Skeletal muscle tissue (tissue), 4 donors: Measurements from ENCODE around the gene PCYOX1L. TPM values are rescaled to one million over a fixed set of nuclear protein-coding genes. Genes with fewer than 3 reads are reported as not detected.

ENCODE experiments used
- H3K27ac ChIP-seq: one replicate; pipeline ENCODE4 v1.7.0; 2013; ENCODE audit warnings: mild to moderate bottlenecking, low read depth, low read length, inconsistent platforms
- H3K27me3 ChIP-seq, 3 donors: one replicate each; pipeline ENCODE4 v1.7.0; 2013; ENCODE audit warnings: low read length in 3 of 3; ENCODE audit not compliant: control insufficient read depth in 3 of 3, insufficient read depth in 3 of 3
- H3K36me3 ChIP-seq, 3 donors: one replicate each; pipeline ENCODE4 v1.7.0; 2013; ENCODE audit warnings: low read length in 3 of 3; ENCODE audit not compliant: control insufficient read depth in 3 of 3, insufficient read depth in 3 of 3
- H3K4me1 ChIP-seq, 3 donors: one replicate each; pipeline ENCODE4 v1.7.0; 2013; ENCODE audit warnings: low read length in 3 of 3, mild to moderate bottlenecking in 3 of 3; ENCODE audit not compliant: control insufficient read depth in 3 of 3, insufficient read depth in 3 of 3
- H3K4me3 ChIP-seq, 3 donors: one replicate each; pipeline ENCODE4 v1.7.0; 2013; ENCODE audit warnings: low read length in 3 of 3
- H3K9ac ChIP-seq, 3 donors: one replicate each; pipeline ENCODE4 v1.7.0; 2013; ENCODE audit warnings: low read length in 3 of 3, mild to moderate bottlenecking in 3 of 3, moderate library complexity in 2 of 3, low read depth in 1 of 3
- H3K9me3 ChIP-seq, 3 donors: one replicate each; pipeline ENCODE4 v1.7.0; 2013; ENCODE audit warnings: low read length in 3 of 3; ENCODE audit not compliant: control insufficient read depth in 3 of 3
- total RNA-seq: library from RNA; depleted of rRNA; stranded (reverse); fragments of >200 nt; gene quantifications from one replicate; pipeline ENCODE4 v1.2.3, GENCODE V29; 2014
- donor health status: Osteomylitis.

PCYOX1L gene
- total RNA-seq, 1 donor from 2014 or later = 3.7 TPM

- H3K4me1 ChIP-seq = peaks cover 6 to 11% (median 10%) of the 10 kb centered on the region in 3 donors
- H3K4me3 ChIP-seq = no peak overlapping the region
- no peaks in the 10 kb centered on the region for H3K9me3 ChIP-seq
- H3K27me3 ChIP-seq = peaks cover 0 to 2% (median 0%) of the 10 kb centered on the region in 3 donors
- H3K36me3 ChIP-seq = peaks cover 0 to 6% (median 0%) of the 10 kb centered on the region in 3 donors
- H3K27ac ChIP-seq = peak overlapping the region; percentile 70
- no peak overlapping the region for H3K9ac ChIP-seq
Measured at GRCh38 chr5:149403923-149404745, 46.3 kb downstream of the PCYOX1L start.

GRCh38 chr5:149404746-149405549, 47.1 kb downstream of the PCYOX1L start:
- Histone ChIP-seq H3K4me3 (no peak overlapping the region), H3K4me1 (peaks cover 6 to 13% (median 11%) of the 10 kb centered on the region in 3 donors), H3K27ac (peak overlapping the region; percentile 70), H3K27me3 (peaks cover 0 to 2% (median 0%) of the 10 kb centered on the region in 3 donors), H3K9ac (peak overlapping the region in 2 of 3 donors; percentile 32 to 50), H3K36me3 (peaks cover 0 to 10% (median 0%) of the 10 kb centered on the region in 3 donors), H3K9me3 (no peaks in the 10 kb centered on the region)

DNA sequence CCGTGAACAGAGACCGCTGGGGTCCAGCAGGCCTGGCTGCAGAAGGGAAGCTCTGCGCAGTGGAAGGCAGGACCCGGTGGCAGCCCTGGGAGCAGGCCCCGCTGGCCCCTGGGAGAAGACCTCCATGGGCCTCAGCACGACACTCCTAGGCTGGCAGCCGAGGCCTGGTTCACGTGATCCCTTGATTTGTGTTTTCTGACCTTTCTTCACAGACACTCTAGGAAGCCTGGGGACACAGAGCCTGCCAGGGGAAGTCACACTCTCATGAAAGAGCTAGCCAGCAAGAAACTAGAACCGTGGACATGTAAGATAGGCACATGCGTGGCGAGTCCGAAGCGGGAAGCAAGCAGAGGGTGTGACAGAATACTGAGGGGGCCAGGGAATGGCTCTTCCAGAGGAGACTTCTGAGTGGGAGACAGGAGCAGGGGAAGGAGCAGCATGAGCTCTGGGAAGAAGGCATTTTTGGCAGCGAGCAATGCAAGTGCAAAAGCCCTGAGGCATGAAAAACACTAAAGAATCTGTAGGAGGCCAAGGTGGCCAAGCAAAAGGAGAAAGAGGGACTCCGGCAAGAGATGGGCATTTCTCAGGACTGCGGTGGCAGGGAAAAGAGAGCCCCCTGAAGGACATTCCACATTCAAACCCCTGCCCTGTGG, 47.8 kb downstream of the PCYOX1L start:
- H3K27me3 ChIP-seq = peaks cover 0 to 2% (median 0%) of the 10 kb centered on the region in 3 donors
- no peaks in the 10 kb centered on the region for H3K9me3 ChIP-seq
- peak overlapping the region; percentile 12 to 50 (median 14) for H3K9ac ChIP-seq
- H3K4me1 ChIP-seq = peaks cover 0 to 10% (median 7%) of the 10 kb centered on the region in 3 donors
- peak overlapping the region in 2 of 3 donors; percentile 6 to 15 for H3K4me3 ChIP-seq
- H3K36me3 ChIP-seq = peaks cover 0 to 13% (median 0%) of the 10 kb centered on the region in 3 donors
- peak overlapping the region; percentile 70 for H3K27ac ChIP-seq

DNA sequence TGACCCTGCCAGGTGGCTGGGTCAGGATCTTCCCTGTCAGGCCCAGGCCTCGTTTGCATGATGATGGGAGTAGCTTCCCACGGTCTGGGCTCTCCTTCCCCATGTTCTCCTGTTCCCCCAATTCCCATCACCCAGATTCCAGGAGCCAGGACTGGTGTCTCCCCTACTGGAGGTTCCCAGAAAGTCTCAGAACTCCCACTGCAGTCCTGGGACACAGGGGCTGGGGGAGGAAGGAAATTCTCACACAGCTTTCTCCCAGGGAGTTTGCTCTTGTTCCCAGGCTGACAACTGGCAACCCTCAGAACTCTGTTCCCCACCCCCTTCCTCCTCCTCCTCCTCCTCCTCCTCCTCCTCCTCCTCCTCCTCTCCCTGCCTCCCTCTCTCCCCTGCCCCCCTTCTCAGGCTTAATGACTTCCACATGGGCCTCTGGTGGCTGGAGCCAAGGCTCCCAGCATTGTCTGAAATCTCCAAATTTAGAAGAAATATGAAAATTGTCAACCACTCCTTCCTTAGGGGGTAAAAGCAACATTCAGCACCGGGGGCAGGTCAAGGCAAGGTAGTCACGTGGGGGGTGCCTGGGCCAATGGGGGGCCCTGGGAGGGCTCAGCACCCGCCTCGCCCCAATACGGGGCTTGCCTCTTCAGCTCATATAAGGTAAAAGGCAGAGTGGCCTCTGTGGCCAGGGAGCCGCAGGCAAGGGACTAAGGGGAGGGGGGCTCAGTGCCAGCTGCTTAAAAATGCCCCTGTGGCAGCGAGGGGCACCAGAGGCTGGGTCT, 48.5 kb downstream of the PCYOX1L start:
- H3K4me3 ChIP-seq = peak overlapping the region; percentile 38 to 81 (median 72)
- peaks cover 0 to 9% (median 5%) of the 10 kb centered on the region in 3 donors for H3K4me1 ChIP-seq
- no peaks in the 10 kb centered on the region for H3K9me3 ChIP-seq
- peak overlapping the region; percentile 84 for H3K27ac ChIP-seq
- H3K27me3 ChIP-seq = peaks cover 0 to 2% (median 0%) of the 10 kb centered on the region in 3 donors
- H3K36me3 ChIP-seq = peaks cover 0 to 15% (median 0%) of the 10 kb centered on the region in 3 donors
- peak overlapping the region; percentile 75 to 83 (median 80) for H3K9ac ChIP-seq

DNA sequence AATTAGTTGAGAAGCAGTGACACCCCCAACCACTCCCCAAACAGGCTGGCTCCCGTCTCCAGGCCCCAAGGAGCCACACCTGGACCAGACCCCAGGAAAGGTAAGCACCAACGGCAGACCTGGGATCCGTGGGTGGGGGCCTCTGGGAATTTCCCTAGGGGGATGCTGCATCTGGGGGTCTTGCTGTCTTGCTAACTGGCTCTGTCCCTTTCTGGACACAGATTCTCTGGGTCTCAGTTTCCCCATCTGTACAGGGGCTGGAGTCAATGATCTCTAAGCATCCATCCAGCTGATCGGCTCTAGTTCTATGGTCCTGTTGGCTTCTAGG, 49.1 kb downstream of the PCYOX1L start:
- Histone ChIP-seq H3K4me3 (peak overlapping the region; percentile 38 to 81 (median 72)), H3K9ac (peak overlapping the region; percentile 75 to 83 (median 80)), H3K36me3 (peaks cover 0 to 15% (median 0%) of the 10 kb centered on the region in 3 donors), H3K27me3 (peaks cover 0 to 2% (median 0%) of the 10 kb centered on the region in 3 donors), H3K4me1 (peaks cover 0 to 9% (median 5%) of the 10 kb centered on the region in 3 donors), H3K27ac (peak overlapping the region; percentile 84), H3K9me3 (no peaks in the 10 kb centered on the region)

DNA sequence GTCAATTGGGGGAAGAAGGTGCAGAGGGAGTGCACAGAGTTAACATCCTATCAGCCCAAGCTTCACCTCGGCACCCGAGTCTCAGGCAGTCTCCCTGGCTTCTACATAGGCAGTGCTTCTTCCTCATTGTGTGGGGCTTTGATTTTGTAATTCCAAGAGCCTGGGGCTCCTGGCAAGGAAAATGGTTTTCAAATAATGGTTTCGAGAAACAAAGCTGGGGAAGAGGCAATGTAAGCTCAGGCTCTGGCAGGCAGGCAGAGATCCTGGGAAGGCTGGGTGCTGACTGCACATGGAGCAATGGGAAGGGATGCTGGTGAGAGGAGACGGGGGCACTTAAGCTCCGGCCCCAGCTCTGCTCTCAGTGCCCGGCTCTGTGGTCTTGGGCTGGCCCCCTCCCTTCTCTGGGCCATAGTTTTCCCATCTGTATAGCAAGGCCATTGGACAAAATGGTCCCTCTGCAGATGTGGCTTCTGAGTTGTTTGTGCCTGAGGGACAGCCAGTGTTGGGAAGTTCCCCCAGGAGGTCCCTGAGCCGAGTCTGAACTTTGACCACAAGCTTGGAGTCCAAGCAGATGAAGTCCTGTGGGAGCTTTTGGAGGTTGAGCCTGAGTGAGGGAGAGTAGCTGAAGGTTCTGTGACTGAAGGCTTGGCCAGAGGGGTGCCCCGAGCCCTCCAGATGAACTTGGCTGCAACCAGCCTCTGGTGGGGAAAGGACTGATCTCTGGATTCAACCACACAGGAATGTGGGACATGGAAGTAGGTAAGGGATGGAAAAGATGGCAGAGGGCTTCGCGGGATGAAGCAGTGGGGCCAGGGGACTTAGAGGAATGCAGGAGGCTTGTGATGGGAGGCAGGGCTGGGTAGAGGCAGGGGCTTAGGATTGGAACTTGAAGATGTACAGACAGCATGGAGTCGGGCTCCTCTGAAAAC, 49.7 kb downstream of the PCYOX1L start:
- Histone ChIP-seq H3K4me3 (peak overlapping the region; percentile 38 to 81 (median 72)), H3K27ac (peak overlapping the region; percentile 84), H3K9me3 (no peaks in the 10 kb centered on the region), H3K4me1 (peaks cover 0 to 9% (median 5%) of the 10 kb centered on the region in 3 donors), H3K9ac (peak overlapping the region; percentile 75 to 83 (median 80)), H3K27me3 (peaks cover 0 to 2% (median 0%) of the 10 kb centered on the region in 3 donors), H3K36me3 (peaks cover 0 to 15% (median 0%) of the 10 kb centered on the region in 3 donors)

DNA sequence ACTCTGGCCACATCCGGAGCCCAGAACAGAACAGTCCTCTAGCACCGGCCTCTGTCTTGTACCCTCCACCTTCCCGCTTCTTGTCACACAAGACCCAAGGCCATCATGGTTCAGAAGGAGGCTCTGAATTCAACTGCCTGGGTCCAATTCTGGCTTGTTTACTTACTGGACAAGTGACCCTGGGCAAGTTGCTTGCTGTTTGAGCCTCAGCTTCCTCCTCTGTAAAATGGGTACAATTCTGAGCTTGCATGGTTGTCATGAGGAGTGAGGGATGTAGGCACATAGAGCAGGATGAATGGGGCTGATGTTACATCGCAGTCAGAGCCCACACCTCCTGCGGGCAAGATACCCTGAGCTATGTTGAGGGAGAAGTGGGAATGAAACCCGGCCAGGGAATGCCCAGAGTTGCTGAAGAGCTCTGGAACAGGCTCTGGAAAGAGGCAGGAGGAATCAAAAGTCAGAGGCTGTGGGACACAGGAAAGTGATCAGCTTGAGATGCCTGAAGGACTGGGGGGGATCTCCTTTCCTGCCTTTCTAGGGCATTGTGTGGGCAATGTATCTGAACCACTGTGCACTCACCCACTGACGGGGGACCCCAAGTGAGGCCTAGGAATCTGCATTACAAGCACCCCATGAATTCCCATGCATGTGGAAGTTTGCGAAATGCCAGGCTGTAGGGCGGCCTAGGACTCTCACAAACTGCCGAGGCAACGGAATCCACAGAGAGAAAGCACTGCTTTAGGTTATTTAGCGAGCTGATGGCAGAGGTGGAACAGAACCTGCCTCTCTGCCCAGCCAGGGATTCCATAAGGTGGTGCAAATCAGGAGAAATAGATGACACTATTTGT, 50.6 kb downstream of the PCYOX1L start:
- Histone ChIP-seq H3K4me1 (peaks cover 3 to 11% (median 9%) of the 10 kb centered on the region in 3 donors), H3K9ac (peak overlapping the region; percentile 75 to 83 (median 80)), H3K27me3 (peaks cover 0 to 2% (median 0%) of the 10 kb centered on the region in 3 donors), H3K36me3 (peaks cover 0 to 15% (median 0%) of the 10 kb centered on the region in 3 donors), H3K9me3 (no peaks in the 10 kb centered on the region), H3K4me3 (peak overlapping the region; percentile 38 to 81 (median 72)), H3K27ac (peak overlapping the region; percentile 84)
